PC-3 (cell line): ENCODE results near the gene ADGRV1.

Experiments used
- EZH2 ChIP-seq: fragments of 300-600 bp; sonication (generic); IDR thresholded peaks from one replicate; pipeline ENCODE4 v1.6.1; 2017; ENCODE audit warnings: antibody characterized with exemption, mild to moderate bottlenecking, low read length; ENCODE audit not compliant: unreplicated experiment
- EZH2phosphoT487 ChIP-seq: fragments of 300-600 bp; sonication (generic); IDR thresholded peaks from 2 replicates; pipeline ENCODE4 v1.6.1; 2018; ENCODE audit warnings: mild to moderate bottlenecking, antibody characterized with exemption, low read length, borderline replicate concordance
- TF ChIP-seq, protein P1 (sequence below): fragments of 300-600 bp; sonication (generic); conservative IDR thresholded peaks from 2 replicates; pipeline ENCODE4 v1.5.1; 2017; ENCODE audit warnings: antibody characterized with exemption, low read depth, mild to moderate bottlenecking, low read length

GRCh38 chr5:91139572-91140200, 581.1 kb downstream of the ADGRV1 start:
- TF ChIP-seq, protein P1, sequence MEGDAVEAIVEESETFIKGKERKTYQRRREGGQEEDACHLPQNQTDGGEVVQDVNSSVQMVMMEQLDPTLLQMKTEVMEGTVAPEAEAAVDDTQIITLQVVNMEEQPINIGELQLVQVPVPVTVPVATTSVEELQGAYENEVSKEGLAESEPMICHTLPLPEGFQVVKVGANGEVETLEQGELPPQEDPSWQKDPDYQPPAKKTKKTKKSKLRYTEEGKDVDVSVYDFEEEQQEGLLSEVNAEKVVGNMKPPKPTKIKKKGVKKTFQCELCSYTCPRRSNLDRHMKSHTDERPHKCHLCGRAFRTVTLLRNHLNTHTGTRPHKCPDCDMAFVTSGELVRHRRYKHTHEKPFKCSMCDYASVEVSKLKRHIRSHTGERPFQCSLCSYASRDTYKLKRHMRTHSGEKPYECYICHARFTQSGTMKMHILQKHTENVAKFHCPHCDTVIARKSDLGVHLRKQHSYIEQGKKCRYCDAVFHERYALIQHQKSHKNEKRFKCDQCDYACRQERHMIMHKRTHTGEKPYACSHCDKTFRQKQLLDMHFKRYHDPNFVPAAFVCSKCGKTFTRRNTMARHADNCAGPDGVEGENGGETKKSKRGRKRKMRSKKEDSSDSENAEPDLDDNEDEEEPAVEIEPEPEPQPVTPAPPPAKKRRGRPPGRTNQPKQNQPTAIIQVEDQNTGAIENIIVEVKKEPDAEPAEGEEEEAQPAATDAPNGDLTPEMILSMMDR = no peak
- TF ChIP-seq EZH2phosphoT487 (no peak), EZH2 (no peak)
